GM21390 (cell line): ENCODE data around the gene CCDC9.
"Not testable (repeated sequence)": the region's sequence is repeated elsewhere in the genome, so short reads cannot be mapped to it uniquely, and the experiment has no call there.

Experiments
- ATAC-seq: cut with Tn5 transposase; IDR thresholded peaks from one replicate; pipeline ENCODE4 v1.9.1; 2021; ENCODE audit not compliant: unreplicated experiment

Gene CCDC9

DNA sequence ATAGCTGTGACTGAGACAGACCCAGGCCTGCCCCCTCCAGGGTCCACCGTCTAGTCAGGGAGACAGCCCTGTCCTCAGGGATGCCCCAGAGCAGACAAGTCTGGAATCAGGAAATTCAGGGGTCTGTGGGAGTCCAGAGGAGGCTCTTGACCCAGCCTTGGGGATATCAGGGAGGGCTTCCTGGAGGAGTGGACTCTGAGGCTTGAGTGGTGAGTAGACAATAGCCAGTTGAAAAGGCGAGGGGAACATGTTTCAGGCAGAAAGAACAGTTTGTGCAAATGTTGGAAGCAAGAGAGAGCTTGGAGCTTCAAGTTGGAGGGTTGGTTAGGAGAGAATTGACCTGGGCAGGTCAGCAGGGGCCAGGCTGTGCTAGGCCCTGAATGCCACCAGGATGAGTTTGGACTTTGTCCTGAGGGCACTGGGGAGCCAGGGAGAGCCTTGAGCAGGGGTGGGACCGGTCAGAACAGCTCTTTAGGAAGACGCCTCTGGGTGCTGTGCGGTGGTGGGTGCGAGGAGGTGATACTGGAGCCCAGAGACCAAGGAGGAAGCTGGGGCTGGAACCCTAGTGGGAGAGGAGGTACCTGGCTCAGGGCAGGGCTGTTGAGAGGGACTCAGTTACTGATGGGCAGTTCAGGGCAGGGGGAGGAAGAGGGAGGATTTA lies 2.7 kb downstream of the CCDC9 start:
- ATAC-seq, result no peak

DNA sequence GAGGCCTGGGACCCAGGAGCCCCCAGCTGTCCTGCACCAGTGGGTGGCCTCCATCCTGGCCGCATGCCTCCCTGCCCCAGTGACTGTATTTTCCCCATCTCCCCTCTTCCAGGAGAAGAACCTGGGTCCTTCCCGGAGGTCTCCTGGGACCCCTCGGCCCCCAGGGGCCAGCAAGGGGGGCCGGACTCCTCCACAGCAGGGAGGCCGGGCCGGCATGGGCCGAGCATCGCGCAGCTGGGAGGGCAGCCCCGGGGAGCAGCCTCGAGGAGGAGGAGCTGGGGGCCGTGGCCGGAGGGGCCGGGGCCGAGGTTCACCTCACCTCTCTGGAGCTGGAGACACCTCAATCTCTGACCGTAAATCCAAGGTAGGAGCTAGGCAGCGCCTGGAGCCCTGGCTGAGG lies 4.2 kb downstream of the CCDC9 start:
- no peak for ATAC-seq

DNA sequence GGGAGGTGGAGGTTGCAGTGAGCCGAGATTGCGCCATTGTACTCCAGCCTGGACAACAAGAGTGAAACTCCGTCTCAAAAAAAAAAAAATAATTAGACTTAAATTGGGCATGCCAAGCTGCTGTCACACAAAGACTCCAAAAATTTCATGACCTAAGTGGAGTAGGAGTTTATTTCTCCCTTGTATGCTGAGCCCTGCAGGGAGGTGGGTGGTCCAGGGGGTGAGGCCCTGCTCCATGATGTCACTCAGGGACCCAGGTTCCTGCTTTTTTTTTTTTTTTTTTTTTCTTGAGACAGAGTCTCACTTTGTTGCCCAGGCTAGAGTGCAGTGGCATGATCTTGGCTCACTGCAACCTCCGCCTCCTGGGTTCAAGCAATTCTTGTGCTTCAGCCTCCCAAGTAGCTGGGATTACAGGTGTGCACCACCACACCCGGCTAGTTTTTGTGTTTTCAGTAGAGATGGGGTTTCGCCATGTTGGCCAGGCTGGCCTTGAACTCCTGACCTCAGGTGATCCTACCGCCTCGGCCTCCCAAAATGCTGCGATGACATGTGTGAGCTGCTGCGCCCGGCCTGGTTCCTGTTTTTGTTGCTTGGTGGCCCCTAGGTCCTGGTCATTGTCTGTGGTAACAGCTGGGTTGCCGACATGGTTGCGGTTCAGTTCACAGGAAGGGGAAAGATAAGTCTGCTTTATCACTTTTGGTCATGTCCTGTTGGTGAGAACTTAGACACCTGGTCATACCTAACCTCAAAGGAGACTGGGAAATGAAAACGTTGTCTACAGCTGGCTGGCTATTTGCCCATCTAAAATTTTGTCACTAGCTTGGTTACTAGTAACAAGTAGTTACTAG lies 5.8 kb downstream of the CCDC9 start:
- ATAC-seq, result peak; percentile 65

GRCh38 chr19:47264629-47265028 lies 8.3 kb downstream of the CCDC9 start:
- ATAC-seq, result no peak

DNA sequence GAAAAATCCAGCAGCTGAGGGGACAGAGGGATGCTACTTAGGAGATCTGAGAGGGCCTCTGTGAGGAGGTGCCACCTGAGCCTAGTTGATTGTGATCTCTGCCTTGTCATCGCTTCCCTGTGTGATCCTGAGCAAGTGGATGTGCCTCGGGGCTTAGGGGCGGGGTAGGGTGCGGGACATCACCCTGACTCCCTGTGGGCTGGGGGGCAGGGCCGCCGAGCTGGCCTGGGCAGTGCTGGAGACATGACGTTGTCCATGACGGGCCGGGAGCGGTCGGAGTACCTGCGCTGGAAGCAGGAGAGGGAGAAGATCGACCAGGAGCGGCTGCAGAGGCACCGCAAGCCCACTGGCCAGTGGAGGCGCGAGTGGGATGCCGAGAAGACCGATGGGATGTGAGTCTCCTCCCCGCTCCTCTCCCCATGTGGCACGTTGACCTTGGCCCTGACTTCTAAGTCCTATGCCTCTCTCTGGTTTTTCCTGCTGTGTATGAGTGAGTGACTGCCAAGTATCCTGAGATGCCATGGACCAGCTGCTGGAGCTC lies 10.1 kb downstream of the CCDC9 start:
- ATAC-seq, result no peak

GRCh38 chr19:47267350-47267759 lies 11.0 kb downstream of the CCDC9 start:
- no peak for ATAC-seq

- no peak for ATAC-seq
Measured at GRCh38 chr19:47268028-47268427, 11.7 kb downstream of the CCDC9 start.

- ATAC-seq, result no peak
Measured at GRCh38 chr19:47269596-47269995, 13.3 kb downstream of the CCDC9 start.

GRCh38 chr19:47270408-47270807 lies 14.1 kb downstream of the CCDC9 start:
- no peak for ATAC-seq

- no peak for ATAC-seq
Measured at GRCh38 chr19:47271949-47272348, 15.6 kb downstream of the CCDC9 start.

DNA sequence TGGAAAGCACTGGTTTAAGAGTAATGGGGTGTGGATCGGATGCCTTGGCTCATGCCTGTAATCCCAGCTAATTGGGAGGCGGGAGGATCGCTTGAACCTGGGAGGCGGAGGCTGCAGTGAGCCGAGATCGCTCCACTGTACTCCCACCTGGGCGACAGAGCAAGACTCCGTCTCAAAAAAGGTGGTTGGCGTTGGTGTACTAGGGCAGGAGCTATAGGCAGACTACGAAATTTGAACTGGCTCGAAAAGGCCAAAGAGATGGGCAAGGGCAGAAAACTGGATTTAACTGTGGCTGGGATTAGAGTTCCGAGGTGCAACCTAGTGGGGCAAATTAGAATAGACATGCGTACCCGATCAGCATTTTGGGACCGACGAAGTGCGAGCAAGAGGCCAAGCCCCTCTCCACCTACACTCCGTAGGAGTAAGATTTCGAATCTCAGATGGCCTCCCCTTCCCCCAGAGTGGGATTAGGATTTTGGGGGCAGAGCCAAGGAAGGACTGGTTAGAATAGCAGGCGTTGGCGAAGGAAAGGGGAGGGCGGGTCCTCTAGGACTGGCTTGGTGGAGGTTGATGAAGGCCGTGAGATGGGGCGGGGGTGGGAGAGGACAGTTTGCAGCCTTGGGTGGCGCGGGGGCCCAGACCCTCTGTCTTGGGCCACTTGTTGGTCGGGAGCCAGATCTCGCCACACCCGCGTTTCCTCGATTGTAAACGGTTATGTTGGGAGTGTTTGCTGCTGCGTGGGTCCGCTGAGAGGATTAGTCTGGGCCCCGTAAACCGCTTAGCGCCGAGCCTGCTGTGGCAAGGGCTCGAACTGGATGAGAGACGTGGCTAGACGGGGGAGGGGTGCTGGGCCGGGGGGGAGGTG lies 16.4 kb downstream of the CCDC9 start:
- no peak for ATAC-seq

GRCh38 chr19:47273313-47274070 lies 17.2 kb downstream of the CCDC9 start:
- ATAC-seq, result peak; percentile 65

- peak; percentile 49 for ATAC-seq
Measured at GRCh38 chr19:47274071-47274890, 18.0 kb downstream of the CCDC9 start, which contains the start of gene INAFM1. INAFM1 (plus strand) TSS chr19:47274885; CDS start chr19:47274920, 35 bp downstream.

- ATAC-seq, result no peak
Measured at GRCh38 chr19:47274891-47275761, 18.8 kb downstream of the CCDC9 start.

- no peak for ATAC-seq
Measured at GRCh38 chr19:47275791-47276461, 19.6 kb downstream of the CCDC9 start.

- not testable (repeated sequence) for ATAC-seq
Measured at GRCh38 chr19:47276513-47276912, 20.2 kb downstream of the CCDC9 start.

DNA sequence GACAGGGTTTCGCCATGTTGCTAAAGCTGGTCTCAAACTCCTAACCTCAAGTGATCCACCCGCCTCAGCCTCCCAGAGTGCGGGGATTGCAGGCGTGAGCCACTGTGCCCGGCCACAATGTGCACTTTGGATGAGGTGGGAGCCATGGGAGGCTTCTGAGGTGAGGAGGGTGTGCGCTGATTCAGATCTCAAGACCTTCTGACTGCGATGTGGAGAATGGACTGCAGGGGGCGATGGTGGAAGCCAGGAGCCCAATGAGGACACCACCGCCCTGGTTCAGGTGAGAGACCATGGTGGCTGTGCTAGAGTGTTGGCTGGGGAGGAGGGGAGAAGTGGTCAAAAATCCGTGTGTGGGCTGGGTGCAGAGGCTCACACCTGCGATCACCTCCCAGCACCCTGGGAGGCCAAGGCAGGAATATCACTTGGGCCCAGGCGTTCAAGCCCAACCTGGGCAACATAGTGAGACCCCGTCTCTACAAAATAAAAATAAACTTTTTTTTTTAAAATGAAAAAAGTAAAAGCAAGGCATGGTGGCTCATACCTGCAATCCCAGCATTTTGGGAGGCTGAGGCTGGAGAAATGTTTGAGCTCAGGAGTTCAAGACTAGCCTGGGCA lies 24.0 kb downstream of the CCDC9 start:
- no peak for ATAC-seq
